Hepatocyte (in vitro differentiated cells): Measurements from ENCODE around the gene PRDM5. TPM values are rescaled to one million over a fixed set of nuclear protein-coding genes. Genes with fewer than 3 reads are reported as not detected.

Experiments
- DNase-seq: peaks from one replicate; pipeline ENCODE4 v3.0.0-alpha.2; 2016; ENCODE audit warnings: low spot score
- H2AFZ ChIP-seq: fragments of 200-600 bp; sonication (generic); 2 replicates; pipeline ENCODE4 v1.6.0; 2016; ENCODE audit warnings: antibody characterized with exemption, mild to moderate bottlenecking
- H3K27ac ChIP-seq: fragments of 200-600 bp; sonication (generic); 2 replicates; pipeline ENCODE4 v1.5.1; 2016; ENCODE audit warnings: mild to moderate bottlenecking
- H3K27me3 ChIP-seq: fragments of 200-600 bp; sonication (generic); 2 replicates; pipeline ENCODE4 v1.6.1; 2016
- H3K36me3 ChIP-seq: fragments of 200-600 bp; sonication (generic); replicated peaks from 2 replicates; pipeline ENCODE4 v1.5.1; 2016; ENCODE audit warnings: low read depth; ENCODE audit not compliant: insufficient read depth
- H3K4me1 ChIP-seq: fragments of 200-600 bp; sonication (generic); 2 replicates; pipeline ENCODE4 v1.5.1; 2016; ENCODE audit warnings: mild to moderate bottlenecking, moderate library complexity; ENCODE audit not compliant: insufficient read depth
- H3K4me2 ChIP-seq: fragments of 200-600 bp; sonication (generic); 2 replicates; pipeline ENCODE4 v1.6.0; 2016
- H3K4me3 ChIP-seq: fragments of 200-600 bp; sonication (generic); 2 replicates; pipeline ENCODE4 v1.5.1; 2016; ENCODE audit warnings: mild to moderate bottlenecking
- H3K79me2 ChIP-seq: fragments of 200-600 bp; sonication (generic); 2 replicates; pipeline ENCODE4 v1.6.0; 2017; ENCODE audit warnings: mild to moderate bottlenecking
- H3K9me2 ChIP-seq: fragments of 200-600 bp; sonication (generic); replicated peaks from 2 replicates; pipeline ENCODE4 v1.6.0; 2017; ENCODE audit warnings: mild to moderate bottlenecking; ENCODE audit not compliant: insufficient read depth
- H3K9me3 ChIP-seq: fragments of 200-600 bp; sonication (generic); 2 replicates; pipeline ENCODE4 v1.5.1; 2016; ENCODE audit warnings: low read depth, mild to moderate bottlenecking
- H4K20me1 ChIP-seq: fragments of 200-600 bp; sonication (generic); 2 replicates; pipeline ENCODE4 v1.6.0; 2016; ENCODE audit warnings: mild to moderate bottlenecking; ENCODE audit not compliant: insufficient read depth, poor library complexity, severe bottlenecking
- CTCF ChIP-seq: fragments of 200-600 bp; sonication (generic); IDR thresholded peaks from 2 replicates; pipeline ENCODE4 v1.5.1; 2016; ENCODE audit warnings: antibody characterized with exemption, mild to moderate bottlenecking; ENCODE audit not compliant: poor library complexity
- EZH2 ChIP-seq: fragments of 200-600 bp; sonication (generic); IDR thresholded peaks from 2 replicates; pipeline ENCODE4 v1.6.1; 2016; ENCODE audit warnings: antibody characterized with exemption, mild to moderate bottlenecking, borderline replicate concordance
- EZH2phosphoT487 ChIP-seq: fragments of 200-600 bp; sonication (generic); IDR thresholded peaks from one replicate; pipeline ENCODE4 v1.6.1; 2018; ENCODE audit warnings: antibody characterized with exemption, mild to moderate bottlenecking, low read depth, moderate library complexity; ENCODE audit not compliant: unreplicated experiment, severe bottlenecking
- WGBS: methylation state at CpG from one replicate; pipeline ENCODE4 v1.1.6; 2016; ENCODE audit warnings: low lambda C conversion rate; ENCODE audit errors: missing lambda C conversion rate; 5-methylcytosine and 5-hydroxymethylcytosine counted together
- polyA plus RNA-seq: library from polyadenylated mRNA; unstranded; fragments of >200 nt; fragmentation: Nextera tagmentation; extraction: Ambion mirVana; gene quantifications from 2 replicates; pipeline ENCODE4 v1.2.1, GENCODE V29; 2016
- total RNA-seq: library from RNA; depleted of rRNA; stranded (reverse); fragments of >200 nt; gene quantifications from 2 replicates; pipeline ENCODE4 v1.2.3, GENCODE V29; 2014

Gene PRDM5
- total and polyA plus RNA-seq, 2 experiments from 2014 or later = 4.2 to 21.2 TPM

DNA sequence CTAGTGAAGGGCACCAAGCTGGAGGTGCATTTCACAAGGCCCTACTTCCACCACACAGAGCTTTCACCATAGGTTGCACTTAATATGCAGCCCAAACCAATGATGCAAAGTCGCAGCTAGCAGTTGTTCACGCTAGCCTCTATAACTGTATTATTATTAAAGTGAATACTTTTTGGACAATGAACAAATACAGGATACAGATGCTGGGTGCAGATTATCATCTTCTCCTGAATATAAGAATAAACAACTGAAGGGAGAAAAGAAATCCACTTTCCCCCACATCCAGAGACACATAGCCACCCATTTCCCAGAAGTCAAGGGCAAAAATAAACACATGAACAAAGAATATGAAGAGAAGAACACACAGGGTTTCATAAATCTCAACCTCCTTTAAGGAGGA is 107.2 kb downstream of the PRDM5 start:
- H2AFZ ChIP-seq = no peak overlapping the region
- 92% methylated on average over 2 of the region's 2 CpGs for WGBS
- no peaks in the 10 kb centered on the region for H3K9me3 ChIP-seq
- no peaks in the 10 kb centered on the region for H3K79me2 ChIP-seq
- no peak overlapping the region for H3K27ac ChIP-seq
- no peaks in the 10 kb centered on the region for H3K36me3 ChIP-seq
- no peaks in the 10 kb centered on the region for H3K9me2 ChIP-seq
- TF ChIP-seq EZH2 (no peak), EZH2phosphoT487 (no peak), CTCF (no peak)
- H3K27me3 ChIP-seq = no peaks in the 10 kb centered on the region
- DNase-seq = no peak
- H4K20me1 ChIP-seq = no peaks in the 10 kb centered on the region
- no peak overlapping the region for H3K4me2 ChIP-seq
- no peak overlapping the region for H3K4me3 ChIP-seq
- H3K4me1 ChIP-seq = no peaks in the 10 kb centered on the region

- Histone ChIP-seq H3K9me2 (no peaks in the 10 kb centered on the region), H3K9me3 (no peaks in the 10 kb centered on the region), H3K79me2 (no peaks in the 10 kb centered on the region), H3K27me3 (no peaks in the 10 kb centered on the region), H3K36me3 (no peaks in the 10 kb centered on the region), H3K27ac (no peak overlapping the region), H3K4me2 (no peak overlapping the region), H3K4me3 (no peak overlapping the region), H4K20me1 (no peaks in the 10 kb centered on the region), H2AFZ (no peak overlapping the region), H3K4me1 (no peaks in the 10 kb centered on the region)
- no peak for DNase-seq
- 95% methylated on average over 2 of the region's 2 CpGs for WGBS
- TF ChIP-seq CTCF = no peak
- TF ChIP-seq EZH2 = no peak
- TF ChIP-seq EZH2phosphoT487 = no peak
These were observed 107.6 kb downstream of the PRDM5 start for GRCh38 chr4:120814886-120815285.

GRCh38 chr4:120812216-120812615 is 110.3 kb downstream of the PRDM5 start:
- Histone ChIP-seq H3K27ac (no peak overlapping the region), H3K9me3 (no peaks in the 10 kb centered on the region), H4K20me1 (no peaks in the 10 kb centered on the region), H3K4me2 (no peak overlapping the region), H3K36me3 (no peaks in the 10 kb centered on the region), H3K4me3 (no peak overlapping the region), H3K4me1 (no peaks in the 10 kb centered on the region), H2AFZ (no peak overlapping the region), H3K9me2 (no peaks in the 10 kb centered on the region), H3K27me3 (no peaks in the 10 kb centered on the region), H3K79me2 (no peaks in the 10 kb centered on the region)
- 98% methylated on average over 2 of the region's 2 CpGs for WGBS
- no peak for DNase-seq
- no peak for TF ChIP-seq EZH2phosphoT487
- TF ChIP-seq CTCF = no peak
- no peak for TF ChIP-seq EZH2

DNA sequence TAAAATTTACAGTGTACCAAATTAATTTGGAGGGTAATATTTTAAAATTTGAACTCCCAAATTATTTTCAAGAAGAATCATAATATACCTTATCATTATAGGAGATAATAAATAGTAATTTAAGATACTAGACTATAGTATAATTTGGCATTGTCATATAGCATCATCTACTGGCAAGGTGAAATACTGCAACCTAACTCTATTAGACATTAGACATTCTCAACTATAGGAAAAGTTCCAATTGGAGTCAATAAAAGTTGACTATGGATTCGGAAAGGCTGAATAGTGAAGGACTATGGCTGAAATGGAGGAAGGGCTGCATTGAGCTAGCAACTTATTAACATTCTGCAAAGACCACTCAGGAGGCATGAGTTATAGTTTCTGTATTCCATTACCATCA is 113.0 kb downstream of the PRDM5 start:
- H2AFZ ChIP-seq = no peak overlapping the region
- H3K4me1 ChIP-seq = no peaks in the 10 kb centered on the region
- TF ChIP-seq EZH2 = no peak
- TF ChIP-seq EZH2phosphoT487 = no peak
- TF ChIP-seq CTCF = peak; percentile 19
- 81% methylated on average over 1 of the region's 1 CpG for WGBS
- H3K27me3 ChIP-seq = no peaks in the 10 kb centered on the region
- H3K4me3 ChIP-seq = no peak overlapping the region
- DNase-seq = no peak
- H3K9me3 ChIP-seq = no peaks in the 10 kb centered on the region
- no peaks in the 10 kb centered on the region for H3K79me2 ChIP-seq
- H3K27ac ChIP-seq = no peak overlapping the region
- H3K36me3 ChIP-seq = no peaks in the 10 kb centered on the region
- H3K9me2 ChIP-seq = no peaks in the 10 kb centered on the region
- no peaks in the 10 kb centered on the region for H4K20me1 ChIP-seq
- H3K4me2 ChIP-seq = no peak overlapping the region
